Mesenchymal stem cell (in vitro differentiated cells and primary cell): Measurements from ENCODE around the gene CNOT6.

Experiments
- DNase-seq: peaks from one replicate; pipeline ENCODE4 v3.0.0-alpha.2; 2013
- H2AFZ ChIP-seq: one replicate; pipeline ENCODE4 v1.6.1; 2013; ENCODE audit warnings: low read depth, mild to moderate bottlenecking, control low read depth, inconsistent platforms, low read length, moderate library complexity
- H2AK5ac ChIP-seq: 2 replicates; pipeline ENCODE4 v1.6.1; 2013; ENCODE audit warnings: low read length, moderate library complexity, mild to moderate bottlenecking, inconsistent platforms; ENCODE audit not compliant: severe bottlenecking
- H2BK120ac ChIP-seq: one replicate; pipeline ENCODE4 v1.6.1; 2013; ENCODE audit warnings: low read depth, mild to moderate bottlenecking, inconsistent platforms, low read length, moderate library complexity
- H2BK12ac ChIP-seq, 2 experiments: one replicate each; pipeline ENCODE4 v1.6.1; 2013; ENCODE audit warnings: inconsistent platforms in 2 of 2, low read length in 2 of 2, mild to moderate bottlenecking in 2 of 2, moderate library complexity in 2 of 2, control low read depth in 1 of 2
- H2BK15ac ChIP-seq: one replicate; pipeline ENCODE4 v1.6.1; 2013; ENCODE audit warnings: mild to moderate bottlenecking, low read depth, inconsistent platforms; ENCODE audit not compliant: poor library complexity, severe bottlenecking
- H2BK5ac ChIP-seq: 2 replicates; pipeline ENCODE4 v1.6.1; 2013; ENCODE audit warnings: low read depth, mild to moderate bottlenecking, low read length, control low read depth, inconsistent platforms; ENCODE audit not compliant: poor library complexity, severe bottlenecking
- H3K14ac ChIP-seq, 2 experiments: one replicate each; pipeline ENCODE4 v1.6.1; 2013; ENCODE audit warnings: inconsistent platforms in 2 of 2, low read length in 2 of 2, control low read depth in 1 of 2, mild to moderate bottlenecking in 1 of 2, moderate library complexity in 1 of 2
- H3K18ac ChIP-seq, 2 experiments: one replicate each; pipeline ENCODE4 v1.6.1; 2013; ENCODE audit warnings: inconsistent platforms in 2 of 2, low read length in 2 of 2, control low read depth in 1 of 2, low read depth in 1 of 2, mild to moderate bottlenecking in 1 of 2
- H3K23ac ChIP-seq, 2 experiments: one replicate each; pipeline ENCODE4 v1.6.1; 2013; ENCODE audit warnings: inconsistent platforms in 2 of 2, low read length in 2 of 2, mild to moderate bottlenecking in 2 of 2, moderate library complexity in 2 of 2, control low read depth in 1 of 2
- H3K27ac ChIP-seq: 2 replicates; pipeline ENCODE4 v1.5.1; 2013; ENCODE audit warnings: mild to moderate bottlenecking, moderate library complexity, low read length, control low read depth, inconsistent platforms; ENCODE audit not compliant: poor library complexity, severe bottlenecking
- H3K27me3 ChIP-seq, 2 experiments: 2 replicates each; pipeline versions ENCODE4 v1.6.1 to v1.7.0; 2013; ENCODE audit warnings: low read length in 2 of 2, mild to moderate bottlenecking in 2 of 2, moderate library complexity in 2 of 2, control low read depth in 1 of 2, inconsistent platforms in 1 of 2; ENCODE audit not compliant: control insufficient read depth in 1 of 2, insufficient read depth in 1 of 2
- H3K36me3 ChIP-seq, 2 experiments: 2 replicates each; pipeline versions ENCODE4 v1.6.1 to v1.7.0; 2013; ENCODE audit warnings: low read length in 2 of 2, control low read depth in 1 of 2, inconsistent platforms in 1 of 2, low read depth in 1 of 2, mild to moderate bottlenecking in 1 of 2; ENCODE audit not compliant: insufficient read depth in 2 of 2, control insufficient read depth in 1 of 2
- H3K4ac ChIP-seq, 2 experiments: one replicate each; pipeline ENCODE4 v1.6.1; 2013; ENCODE audit warnings: inconsistent platforms in 2 of 2, low read length in 2 of 2, mild to moderate bottlenecking in 2 of 2, moderate library complexity in 2 of 2, control low read depth in 1 of 2, low read depth in 1 of 2
- H3K4me1 ChIP-seq: 2 replicates; pipeline ENCODE4 v1.6.1; 2013; ENCODE audit warnings: low read depth, low read length, control low read depth; ENCODE audit not compliant: control insufficient read depth, insufficient read depth
- H3K4me2 ChIP-seq: 2 replicates; pipeline ENCODE4 v1.6.1; 2013; ENCODE audit warnings: low read length, mild to moderate bottlenecking, inconsistent platforms; ENCODE audit not compliant: poor library complexity, severe bottlenecking
- H3K4me3 ChIP-seq, 2 experiments: 2 replicates each; pipeline versions ENCODE4 v1.5.1 to v1.7.0; 2013; ENCODE audit warnings: low read length in 2 of 2, mild to moderate bottlenecking in 2 of 2, control low read depth in 1 of 2, low read depth in 1 of 2; ENCODE audit not compliant: insufficient read depth in 1 of 2
- H3K79me1 ChIP-seq: replicated peaks from 2 replicates; pipeline ENCODE4 v1.6.1; 2013; ENCODE audit warnings: mild to moderate bottlenecking, control low read depth, low read length, inconsistent platforms; ENCODE audit not compliant: poor library complexity, severe bottlenecking
- H3K9ac ChIP-seq: 2 replicates; pipeline ENCODE4 v1.7.0; 2013; ENCODE audit warnings: mild to moderate bottlenecking, low read length, moderate library complexity
- H3K9me3 ChIP-seq: 2 replicates; pipeline ENCODE4 v1.7.0; 2013; ENCODE audit warnings: mild to moderate bottlenecking, low read length; ENCODE audit not compliant: control insufficient read depth
- H4K8ac ChIP-seq: one replicate; pipeline ENCODE4 v1.6.1; 2013; ENCODE audit warnings: inconsistent platforms, mild to moderate bottlenecking, low read length, moderate library complexity
- H4K91ac ChIP-seq: one replicate; pipeline ENCODE4 v1.6.1; 2013; ENCODE audit warnings: mild to moderate bottlenecking, low read length, inconsistent platforms
- WGBS: methylation state at CpG from one replicate; pipeline ENCODE4 v1.1.7; 2013; ENCODE audit warnings: mixed read lengths; 5-methylcytosine and 5-hydroxymethylcytosine counted together

CNOT6 gene

GRCh38 chr5:180598316-180598701 is 104.1 kb downstream of the CNOT6 start:
- H3K4me2 ChIP-seq, result no peak overlapping the region
- H2BK15ac ChIP-seq, result no peak overlapping the region
- H2BK5ac ChIP-seq, result no peak overlapping the region
- no peak overlapping the region for H3K4ac ChIP-seq
- H3K27me3 ChIP-seq, result peaks cover 9 to 41% of the 10 kb centered on the region in 2 experiments
- no peak for DNase-seq
- no peak overlapping the region for H3K9ac ChIP-seq
- 87% methylated on average over 9 of the region's 9 CpGs for WGBS
- no peaks in the 10 kb centered on the region for H3K9me3 ChIP-seq
- H3K14ac ChIP-seq, result no peak overlapping the region
- H3K79me1 ChIP-seq, result no peaks in the 10 kb centered on the region
- H3K27ac ChIP-seq, result no peak overlapping the region
- H2BK12ac ChIP-seq, result no peak overlapping the region
- H2AK5ac ChIP-seq, result no peak overlapping the region
- H3K4me3 ChIP-seq, result no peak overlapping the region
- H2BK120ac ChIP-seq, result no peak overlapping the region
- no peak overlapping the region for H2AFZ ChIP-seq
- H3K23ac ChIP-seq, result no peak overlapping the region
- H4K8ac ChIP-seq, result no peak overlapping the region
- H3K4me1 ChIP-seq, result peaks cover 1% of the 10 kb centered on the region
- H3K36me3 ChIP-seq, result no peaks in the 10 kb centered on the region
- H3K18ac ChIP-seq, result no peak overlapping the region
- no peak overlapping the region for H4K91ac ChIP-seq

GRCh38 chr5:180598797-180599589 is 104.8 kb downstream of the CNOT6 start:
- H4K8ac ChIP-seq, result no peak overlapping the region
- H3K36me3 ChIP-seq, result no peaks in the 10 kb centered on the region
- no peak overlapping the region for H3K9ac ChIP-seq
- no peak for DNase-seq
- no peak overlapping the region for H2BK15ac ChIP-seq
- no peak overlapping the region for H3K4me2 ChIP-seq
- no peak overlapping the region for H3K23ac ChIP-seq
- peaks cover 4 to 36% of the 10 kb centered on the region in 2 experiments for H3K27me3 ChIP-seq
- no peak overlapping the region for H2AFZ ChIP-seq
- no peak overlapping the region for H3K27ac ChIP-seq
- H2AK5ac ChIP-seq, result no peak overlapping the region
- no peak overlapping the region for H3K4me3 ChIP-seq
- peaks cover 1% of the 10 kb centered on the region for H3K4me1 ChIP-seq
- H2BK120ac ChIP-seq, result no peak overlapping the region
- H3K79me1 ChIP-seq, result no peaks in the 10 kb centered on the region
- H3K18ac ChIP-seq, result no peak overlapping the region
- H3K4ac ChIP-seq, result no peak overlapping the region
- no peaks in the 10 kb centered on the region for H3K9me3 ChIP-seq
- H2BK5ac ChIP-seq, result no peak overlapping the region
- no peak overlapping the region for H4K91ac ChIP-seq
- no peak overlapping the region for H3K14ac ChIP-seq
- 89% methylated on average over 16 of the region's 16 CpGs for WGBS
- no peak overlapping the region for H2BK12ac ChIP-seq

- no peaks in the 10 kb centered on the region for H3K79me1 ChIP-seq
- H2BK5ac ChIP-seq, result no peak overlapping the region
- H3K9ac ChIP-seq, result no peak overlapping the region
- H4K91ac ChIP-seq, result no peak overlapping the region
- no peaks in the 10 kb centered on the region for H3K9me3 ChIP-seq
- H3K4me2 ChIP-seq, result no peak overlapping the region
- no peak overlapping the region for H3K4me3 ChIP-seq
- no peak overlapping the region for H2AK5ac ChIP-seq
- no peak overlapping the region for H3K14ac ChIP-seq
- H2BK120ac ChIP-seq, result no peak overlapping the region
- no peak overlapping the region for H3K27ac ChIP-seq
- H3K36me3 ChIP-seq, result no peaks in the 10 kb centered on the region
- H2BK15ac ChIP-seq, result no peak overlapping the region
- H2BK12ac ChIP-seq, result no peak overlapping the region
- H2AFZ ChIP-seq, result no peak overlapping the region
- H3K23ac ChIP-seq, result no peak overlapping the region
- H3K27me3 ChIP-seq, result peaks cover 7 to 39% of the 10 kb centered on the region in 2 experiments
- no peak overlapping the region for H4K8ac ChIP-seq
- WGBS, result 93% methylated on average over 6 of the region's 6 CpGs
- H3K4ac ChIP-seq, result no peak overlapping the region
- peaks cover 1% of the 10 kb centered on the region for H3K4me1 ChIP-seq
- no peak for DNase-seq
- no peak overlapping the region for H3K18ac ChIP-seq
Observed at GRCh38 chr5:180599590-180599914, 105.4 kb downstream of the CNOT6 start.

GRCh38 chr5:180599981-180600553 is 105.9 kb downstream of the CNOT6 start:
- H3K36me3 ChIP-seq, result no peaks in the 10 kb centered on the region
- no peak overlapping the region for H2AFZ ChIP-seq
- 78% methylated on average over 16 of the region's 16 CpGs for WGBS
- H3K9me3 ChIP-seq, result no peaks in the 10 kb centered on the region
- H2BK12ac ChIP-seq, result no peak overlapping the region
- no peak overlapping the region for H4K91ac ChIP-seq
- H3K9ac ChIP-seq, result no peak overlapping the region
- no peak overlapping the region for H2BK5ac ChIP-seq
- H3K18ac ChIP-seq, result no peak overlapping the region
- DNase-seq, result no peak
- H3K4ac ChIP-seq, result no peak overlapping the region
- H3K4me3 ChIP-seq, result no peak overlapping the region
- H4K8ac ChIP-seq, result no peak overlapping the region
- no peak overlapping the region for H2AK5ac ChIP-seq
- no peak overlapping the region for H3K23ac ChIP-seq
- H3K27ac ChIP-seq, result no peak overlapping the region
- peaks cover 3 to 45% of the 10 kb centered on the region in 2 experiments for H3K27me3 ChIP-seq
- H3K79me1 ChIP-seq, result no peaks in the 10 kb centered on the region
- H2BK15ac ChIP-seq, result no peak overlapping the region
- no peak overlapping the region for H2BK120ac ChIP-seq
- no peak overlapping the region for H3K4me2 ChIP-seq
- H3K14ac ChIP-seq, result no peak overlapping the region
- H3K4me1 ChIP-seq, result no peaks in the 10 kb centered on the region
